ENCODE results near the gene PRDX2.
A peak's percentile ranks its signal among the peaks of the same experiment; 100 is the strongest.
"Not testable (repeated sequence)": the region's sequence is repeated elsewhere in the genome, so short reads cannot be mapped to it uniquely, and the experiment has no call there.

Gene PRDX2

GRCh38 chr19:12801466-12802266 is at the start of gene PRDX2, which contains the start of gene THSD8:
TSS of gene PRDX2 (minus strand) at chr19:12801800. CDS start at chr19:12801261, 539 bp downstream.
TSS of gene THSD8 (plus strand) at chr19:12802069. CDS start at chr19:12802072, 3 bp downstream.
- DNase-seq: peak; percentile 83

- DNase-seq: peak; percentile 85
These were observed 45.8 kb upstream of the PRDX2 start for GRCh38 chr19:12847159-12848139.

GRCh38 chr19:12846613-12847012 is 45.0 kb upstream of the PRDX2 start:
- DNase-seq: not testable (repeated sequence)

- no peak for DNase-seq
These were observed 42.6 kb upstream of the PRDX2 start for GRCh38 chr19:12843999-12844732.

- no peak for DNase-seq
These were observed 41.7 kb upstream of the PRDX2 start for GRCh38 chr19:12843328-12843727.

- no peak for DNase-seq
These were observed 40.9 kb upstream of the PRDX2 start for GRCh38 chr19:12842511-12842910.

GRCh38 chr19:12841094-12841493 is 39.5 kb upstream of the PRDX2 start:
- DNase-seq: no peak

- DNase-seq: peak; percentile 55
These were observed 38.8 kb upstream of the PRDX2 start for GRCh38 chr19:12840091-12841079.

- DNase-seq: no peak
These were observed 37.5 kb upstream of the PRDX2 start for GRCh38 chr19:12838886-12839756.

GRCh38 chr19:12838182-12838885 is 36.7 kb upstream of the PRDX2 start, which contains the start of gene MAST1:
TSS of gene MAST1 (plus strand) at chr19:12838515. CDS start at chr19:12838573, 58 bp downstream.
- DNase-seq: peak; percentile 61

GRCh38 chr19:12837225-12837624 is 35.6 kb upstream of the PRDX2 start:
- DNase-seq: no peak

- no peak for DNase-seq
These were observed 34.9 kb upstream of the PRDX2 start for GRCh38 chr19:12836529-12836863.

GRCh38 chr19:12834976-12835757 is 33.6 kb upstream of the PRDX2 start:
- DNase-seq: no peak

- DNase-seq: no peak
These were observed 33.0 kb upstream of the PRDX2 start, which contains the start of gene RTBDN for GRCh38 chr19:12834566-12834943. TSS of gene RTBDN (minus strand) at chr19:12834579. CDS start at chr19:12829979, 4,600 bp downstream.

- DNase-seq: peak; percentile 20
These were observed 32.4 kb upstream of the PRDX2 start for GRCh38 chr19:12833738-12834565.

GRCh38 chr19:12833418-12833737 is 31.8 kb upstream of the PRDX2 start:
- DNase-seq: no peak

GRCh38 chr19:12828494-12828893 is 26.9 kb upstream of the PRDX2 start:
- peak; percentile 38 for DNase-seq

Measured in OCI-M1 (cell line).